ENCODE results near the gene MIP.

GRCh38 chr12:56410768-56411167 lies 43.7 kb downstream of the MIP start:
- no peak for TF ChIP-seq TAF1 (IDR thresholded peaks at IDR 0.05; ENCODE audit: low read depth)
- TF ChIP-seq, protein P1, sequence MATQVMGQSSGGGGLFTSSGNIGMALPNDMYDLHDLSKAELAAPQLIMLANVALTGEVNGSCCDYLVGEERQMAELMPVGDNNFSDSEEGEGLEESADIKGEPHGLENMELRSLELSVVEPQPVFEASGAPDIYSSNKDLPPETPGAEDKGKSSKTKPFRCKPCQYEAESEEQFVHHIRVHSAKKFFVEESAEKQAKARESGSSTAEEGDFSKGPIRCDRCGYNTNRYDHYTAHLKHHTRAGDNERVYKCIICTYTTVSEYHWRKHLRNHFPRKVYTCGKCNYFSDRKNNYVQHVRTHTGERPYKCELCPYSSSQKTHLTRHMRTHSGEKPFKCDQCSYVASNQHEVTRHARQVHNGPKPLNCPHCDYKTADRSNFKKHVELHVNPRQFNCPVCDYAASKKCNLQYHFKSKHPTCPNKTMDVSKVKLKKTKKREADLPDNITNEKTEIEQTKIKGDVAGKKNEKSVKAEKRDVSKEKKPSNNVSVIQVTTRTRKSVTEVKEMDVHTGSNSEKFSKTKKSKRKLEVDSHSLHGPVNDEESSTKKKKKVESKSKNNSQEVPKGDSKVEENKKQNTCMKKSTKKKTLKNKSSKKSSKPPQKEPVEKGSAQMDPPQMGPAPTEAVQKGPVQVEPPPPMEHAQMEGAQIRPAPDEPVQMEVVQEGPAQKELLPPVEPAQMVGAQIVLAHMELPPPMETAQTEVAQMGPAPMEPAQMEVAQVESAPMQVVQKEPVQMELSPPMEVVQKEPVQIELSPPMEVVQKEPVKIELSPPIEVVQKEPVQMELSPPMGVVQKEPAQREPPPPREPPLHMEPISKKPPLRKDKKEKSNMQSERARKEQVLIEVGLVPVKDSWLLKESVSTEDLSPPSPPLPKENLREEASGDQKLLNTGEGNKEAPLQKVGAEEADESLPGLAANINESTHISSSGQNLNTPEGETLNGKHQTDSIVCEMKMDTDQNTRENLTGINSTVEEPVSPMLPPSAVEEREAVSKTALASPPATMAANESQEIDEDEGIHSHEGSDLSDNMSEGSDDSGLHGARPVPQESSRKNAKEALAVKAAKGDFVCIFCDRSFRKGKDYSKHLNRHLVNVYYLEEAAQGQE (IDR thresholded peaks at IDR 0.05; ENCODE audit: low read depth), result no peak
- no peak for TF ChIP-seq MAX (IDR thresholded peaks at IDR 0.05)
- no peak for TF ChIP-seq ZBTB7A (IDR thresholded peaks at IDR 0.05; ENCODE audit: low read depth)
- TF ChIP-seq CEBPB (IDR thresholded peaks at IDR 0.05), result no peak
- no peak for TF ChIP-seq RAD21 (IDR thresholded peaks at IDR 0.05; ENCODE audit: low read depth)
- TF ChIP-seq CREB1 (IDR thresholded peaks at IDR 0.05; ENCODE audit: low read depth), result no peak
- TF ChIP-seq YY1 (IDR thresholded peaks at IDR 0.05; ENCODE audit: low read depth), result no peak
- TF ChIP-seq TEAD4 (IDR thresholded peaks at IDR 0.05), result no peak
- TF ChIP-seq EP300 (IDR thresholded peaks at IDR 0.05; ENCODE audit: borderline replicate concordance), result no peak
- no peak for TF ChIP-seq FOXM1 (IDR thresholded peaks at IDR 0.05; ENCODE audit: borderline replicate concordance, low read depth)
- TF ChIP-seq EGR1 (IDR thresholded peaks at IDR 0.05), result no peak

Measured in Ishikawa (cell line).